Esophagus (tissue), 2 donors: Measurements from ENCODE around the gene CD164L2. TPM values are rescaled to one million over a fixed set of nuclear protein-coding genes. Genes with fewer than 3 reads are reported as not detected.

Experiments
- H3K27ac ChIP-seq, 2 donors: one replicate each; pipeline ENCODE4 v1.5.1; 2013; ENCODE audit warnings: low read depth in 2 of 2, mild to moderate bottlenecking in 2 of 2, inconsistent platforms in 1 of 2, low read length in 1 of 2, moderate library complexity in 1 of 2
- H3K27me3 ChIP-seq, 2 donors: one replicate each; pipeline ENCODE4 v1.6.1; 2013; ENCODE audit warnings: low read length in 2 of 2, control low read depth in 1 of 2, mild to moderate bottlenecking in 1 of 2; ENCODE audit not compliant: insufficient read depth in 2 of 2, control insufficient read depth in 1 of 2
- H3K36me3 ChIP-seq, 2 donors: one replicate each; pipeline ENCODE4 v1.6.1; 2013; ENCODE audit warnings: low read length in 1 of 2; ENCODE audit not compliant: control insufficient read depth in 2 of 2, insufficient read depth in 2 of 2
- H3K4me1 ChIP-seq, 2 donors: one replicate each; pipeline ENCODE4 v1.6.1; 2013; ENCODE audit warnings: low read length in 1 of 2; ENCODE audit not compliant: control insufficient read depth in 2 of 2, insufficient read depth in 2 of 2
- H3K4me3 ChIP-seq, 2 donors: one replicate each; pipeline ENCODE4 v1.5.1; 2013; ENCODE audit warnings: low read length in 2 of 2, mild to moderate bottlenecking in 2 of 2, low read depth in 1 of 2, moderate library complexity in 1 of 2
- H3K9me3 ChIP-seq, 2 donors: one replicate each; pipeline ENCODE4 v1.6.1; 2013; ENCODE audit warnings: mild to moderate bottlenecking in 2 of 2, low read depth in 1 of 2, low read length in 1 of 2, moderate library complexity in 1 of 2; ENCODE audit not compliant: control insufficient read depth in 2 of 2, insufficient read depth in 1 of 2
- WGBS, 2 donors: extraction: QIAGEN DNeasy Blood & Tissue Kit; methylation state at CpG; one replicate each; pipeline ENCODE4 v1.1.7; 2013; 5-methylcytosine and 5-hydroxymethylcytosine counted together
- polyA plus RNA-seq, 2 donors: library from polyadenylated mRNA; stranded (reverse); fragments of 200-250 nt; gene quantifications; one replicate each; pipeline ENCODE4 v1.2.3, GENCODE V29; 2013
- donor health status: healthy with polysubstance abuse.
- donor health status: Bipolar disorder and iron deficiency.

The CD164L2 gene
- polyA plus RNA-seq, 2 donors: 10.5 to 14.5 TPM

DNA sequence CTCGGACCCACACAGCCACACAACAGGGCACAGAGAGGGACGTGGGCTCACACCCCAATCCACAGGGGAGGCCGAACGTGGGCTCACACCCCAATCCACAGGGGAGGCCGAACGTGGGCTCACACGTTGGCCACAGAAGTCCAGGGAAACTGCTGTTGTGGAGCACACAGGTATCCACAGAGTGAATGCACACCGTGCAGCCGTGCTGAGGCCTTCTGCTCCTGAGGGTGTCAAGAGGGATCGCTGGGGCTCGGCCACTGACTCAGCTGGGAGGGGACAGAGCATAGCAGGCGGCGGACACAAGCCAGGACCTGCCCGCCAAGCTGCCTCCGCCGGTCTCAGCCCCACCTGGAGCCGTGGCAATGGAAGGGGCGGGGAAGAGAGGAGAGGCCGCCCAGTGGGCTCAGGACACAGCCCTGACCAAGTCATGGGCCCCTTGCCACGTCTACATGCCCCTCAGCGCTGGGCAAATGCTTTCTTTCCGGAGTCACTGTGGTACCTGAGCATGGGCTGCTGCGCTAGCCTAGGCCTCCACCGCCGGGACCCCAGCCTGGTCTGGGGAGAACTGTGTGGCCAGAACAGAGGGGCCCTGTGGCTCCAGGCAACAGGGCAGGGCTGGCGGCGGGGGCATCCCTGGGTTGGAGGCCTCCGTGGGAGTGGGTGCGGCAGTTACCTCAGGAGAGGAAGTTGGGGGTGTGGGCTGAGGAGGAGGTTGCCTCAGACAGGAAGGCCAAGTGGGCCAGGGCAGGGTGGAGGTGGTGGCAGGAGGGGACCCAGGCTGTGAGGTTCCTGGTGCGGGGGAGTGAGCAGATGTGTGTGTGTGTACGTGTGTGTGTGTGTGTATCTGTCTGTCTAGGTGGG lies 40.1 kb downstream of the CD164L2 start:
- 29 to 30% methylated on average over 26 to 31 of the region's 31 CpGs for WGBS, 2 donors
- Histone ChIP-seq H3K4me1 (peaks cover 0 to 17% of the 10 kb centered on the region in 2 donors), H3K27me3 (no peaks in the 10 kb centered on the region), H3K4me3 (peak overlapping the region; percentile 84 to 88), H3K36me3 (peaks cover 0 to 18% of the 10 kb centered on the region in 2 donors), H3K9me3 (no peaks in the 10 kb centered on the region), H3K27ac (peak overlapping the region; percentile 98 to 99)

DNA sequence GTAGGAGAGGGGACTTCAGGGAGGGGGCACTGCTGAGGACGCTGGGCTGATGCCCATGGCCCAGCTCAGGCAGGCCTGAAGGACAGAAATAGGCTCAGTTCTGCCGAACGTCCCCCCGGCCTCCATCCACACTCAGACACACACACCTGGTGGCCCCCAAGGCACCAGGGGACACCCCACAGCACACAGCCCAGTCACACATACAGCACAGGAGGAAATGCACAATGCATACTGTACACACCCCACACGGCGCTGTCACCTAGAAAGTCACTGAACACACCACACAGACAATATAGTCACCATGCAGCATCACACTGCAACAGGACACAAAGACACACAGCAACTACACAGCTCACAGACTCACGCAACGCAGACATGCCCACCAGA lies 40.7 kb downstream of the CD164L2 start:
- peak overlapping the region; percentile 98 to 99 for H3K27ac ChIP-seq
- H3K4me3 ChIP-seq: peak overlapping the region; percentile 84 to 88
- H3K4me1 ChIP-seq: peaks cover 0 to 16% of the 10 kb centered on the region in 2 donors
- H3K9me3 ChIP-seq: no peaks in the 10 kb centered on the region
- WGBS, 2 donors: 32 to 36% methylated on average over 8 of the region's 8 CpGs
- H3K36me3 ChIP-seq: peaks cover 0 to 15% of the 10 kb centered on the region in 2 donors
- no peaks in the 10 kb centered on the region for H3K27me3 ChIP-seq

DNA sequence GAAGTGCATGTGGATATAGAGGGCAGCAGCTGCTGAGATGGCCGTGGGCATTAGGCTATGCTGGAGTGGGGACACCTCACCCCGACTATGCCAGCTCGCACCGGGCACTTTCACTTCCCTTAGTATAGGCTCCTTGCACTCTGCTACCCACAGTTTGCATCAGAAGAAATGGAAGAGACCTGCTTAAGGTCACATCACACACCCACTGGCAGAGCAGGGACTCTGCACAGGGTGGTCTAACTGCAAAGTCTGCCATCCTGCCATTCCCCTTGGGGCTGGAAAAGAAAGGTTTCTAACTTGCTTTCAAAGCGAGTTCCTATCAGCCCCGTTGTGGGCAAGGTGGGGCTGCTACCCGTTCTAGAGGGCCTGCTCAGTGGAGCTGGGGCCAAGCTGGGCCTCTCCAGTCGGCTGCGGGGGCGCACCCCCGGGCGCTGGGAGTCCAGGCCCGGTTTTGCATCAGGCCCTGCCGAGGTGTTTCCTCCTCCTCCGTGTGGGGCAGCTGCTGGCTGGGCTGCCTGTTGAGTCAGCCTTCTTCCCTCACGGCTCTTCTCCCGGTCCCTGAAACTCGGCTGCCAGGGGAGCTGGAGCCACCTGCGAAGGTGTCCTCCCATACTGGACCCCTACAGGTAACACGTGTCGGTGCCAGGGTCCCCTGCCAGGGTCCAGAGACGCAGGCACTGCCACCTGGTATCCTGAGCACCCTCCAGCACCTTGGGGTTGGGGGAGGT lies 41.4 kb downstream of the CD164L2 start, which contains the start of gene SYTL1:
TSS of gene SYTL1 (plus strand) at position 498 of the 728 bp plus-strand sequence. CDS start 3,313 bp downstream, outside the sequence.
- WGBS, 2 donors: 16 to 20% methylated on average over 21 to 22 of the region's 22 CpGs

DNA sequence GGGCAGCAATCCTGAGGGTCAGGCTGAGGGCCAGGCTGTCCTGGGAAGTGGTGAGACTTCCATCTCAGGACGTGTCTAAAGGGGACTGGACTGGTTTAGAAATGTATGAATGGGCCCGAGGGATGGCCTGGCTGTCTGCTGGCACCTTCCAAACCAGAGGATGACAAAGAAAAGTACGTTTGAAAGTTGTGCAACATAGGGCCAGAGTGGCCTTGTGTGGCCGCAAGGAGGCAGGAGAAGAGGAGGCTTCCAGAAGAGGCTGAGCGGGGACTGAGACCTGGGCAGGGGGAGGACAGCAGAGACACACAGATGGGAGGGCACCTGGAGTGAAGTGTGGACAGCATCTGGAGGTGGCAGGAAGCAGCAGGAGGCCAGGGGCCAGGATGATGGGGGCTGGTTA lies 43.9 kb downstream of the CD164L2 start:
- WGBS, 2 donors: 64 to 68% methylated on average over 5 of the region's 5 CpGs
- Histone ChIP-seq H3K4me3 (no peak overlapping the region), H3K27me3 (no peaks in the 10 kb centered on the region), H3K4me1 (peaks cover 0 to 8% of the 10 kb centered on the region in 2 donors), H3K9me3 (no peaks in the 10 kb centered on the region), H3K36me3 (peaks cover 13 to 27% of the 10 kb centered on the region in 2 donors), H3K27ac (peak overlapping the region in 1 of 2 donors; percentile 24)

More for the DNA sequence above, 41.4 kb downstream of the CD164L2 start, which contains the start of gene SYTL1:
- Histone ChIP-seq H3K4me1 (peaks cover 0 to 13% of the 10 kb centered on the region in 2 donors), H3K27ac (peak within 1 kb of the TSS; percentile 98 to 99), H3K27me3 (no peaks in the 10 kb centered on the region), H3K9me3 (no peaks in the 10 kb centered on the region), H3K4me3 (peak within 1 kb of the TSS; percentile 84 to 88), H3K36me3 (peaks cover 0 to 13% of the 10 kb centered on the region in 2 donors)

DNA sequence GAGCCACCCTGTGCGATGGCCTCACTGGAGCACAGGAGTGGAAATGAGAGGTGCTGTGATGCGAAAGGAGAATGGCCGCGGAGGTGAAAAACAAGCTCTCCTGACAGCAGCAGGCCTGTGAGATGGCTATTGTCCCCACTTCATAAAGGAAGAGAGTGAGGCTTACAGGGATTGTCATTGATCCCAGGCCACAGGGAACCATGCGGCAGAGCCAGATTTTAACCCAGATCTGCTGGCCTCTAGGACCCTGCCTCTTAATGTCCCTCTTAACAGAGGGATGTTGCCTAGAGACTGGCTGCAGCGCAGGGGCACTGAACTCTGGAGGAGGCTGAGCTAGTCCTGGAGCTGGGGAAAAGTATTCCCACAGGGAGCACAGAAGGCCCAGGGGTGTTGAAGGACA lies 44.4 kb downstream of the CD164L2 start:
- 91 to 94% methylated on average over 6 of the region's 6 CpGs for WGBS, 2 donors
- H3K36me3 ChIP-seq: peaks cover 17 to 32% of the 10 kb centered on the region in 2 donors
- H3K27ac ChIP-seq: peak overlapping the region in 1 of 2 donors; percentile 24
- H3K27me3 ChIP-seq: no peaks in the 10 kb centered on the region
- no peaks in the 10 kb centered on the region for H3K9me3 ChIP-seq
- peaks cover 0 to 8% of the 10 kb centered on the region in 2 donors for H3K4me1 ChIP-seq
- no peak overlapping the region for H3K4me3 ChIP-seq

DNA sequence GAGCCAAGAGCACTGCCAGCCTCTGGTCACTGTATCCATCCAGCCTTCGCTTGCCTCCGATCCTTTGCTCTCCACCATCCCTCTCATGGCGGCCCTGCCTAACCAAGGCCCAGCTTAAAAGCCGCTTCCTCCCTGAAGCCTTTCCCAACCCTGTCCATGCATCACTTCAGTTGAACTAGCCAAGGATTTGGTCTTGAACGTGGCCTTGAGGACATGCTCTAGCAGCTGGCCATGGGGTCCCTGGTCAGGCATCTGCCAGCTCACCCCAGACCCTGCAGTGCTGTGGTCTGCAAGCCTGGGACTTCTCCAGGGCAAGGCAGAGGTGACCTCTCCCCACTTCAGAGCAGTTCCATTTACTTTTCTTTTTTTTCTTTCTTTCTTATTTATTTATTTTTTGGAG lies 46.4 kb downstream of the CD164L2 start:
- Histone ChIP-seq H3K9me3 (no peaks in the 10 kb centered on the region), H3K27me3 (no peaks in the 10 kb centered on the region), H3K4me1 (peaks cover 0 to 7% of the 10 kb centered on the region in 2 donors), H3K4me3 (no peak overlapping the region), H3K27ac (no peak overlapping the region), H3K36me3 (peaks cover 26 to 44% of the 10 kb centered on the region in 2 donors)
- 94 to 95% methylated on average over 5 of the region's 5 CpGs for WGBS, 2 donors

DNA sequence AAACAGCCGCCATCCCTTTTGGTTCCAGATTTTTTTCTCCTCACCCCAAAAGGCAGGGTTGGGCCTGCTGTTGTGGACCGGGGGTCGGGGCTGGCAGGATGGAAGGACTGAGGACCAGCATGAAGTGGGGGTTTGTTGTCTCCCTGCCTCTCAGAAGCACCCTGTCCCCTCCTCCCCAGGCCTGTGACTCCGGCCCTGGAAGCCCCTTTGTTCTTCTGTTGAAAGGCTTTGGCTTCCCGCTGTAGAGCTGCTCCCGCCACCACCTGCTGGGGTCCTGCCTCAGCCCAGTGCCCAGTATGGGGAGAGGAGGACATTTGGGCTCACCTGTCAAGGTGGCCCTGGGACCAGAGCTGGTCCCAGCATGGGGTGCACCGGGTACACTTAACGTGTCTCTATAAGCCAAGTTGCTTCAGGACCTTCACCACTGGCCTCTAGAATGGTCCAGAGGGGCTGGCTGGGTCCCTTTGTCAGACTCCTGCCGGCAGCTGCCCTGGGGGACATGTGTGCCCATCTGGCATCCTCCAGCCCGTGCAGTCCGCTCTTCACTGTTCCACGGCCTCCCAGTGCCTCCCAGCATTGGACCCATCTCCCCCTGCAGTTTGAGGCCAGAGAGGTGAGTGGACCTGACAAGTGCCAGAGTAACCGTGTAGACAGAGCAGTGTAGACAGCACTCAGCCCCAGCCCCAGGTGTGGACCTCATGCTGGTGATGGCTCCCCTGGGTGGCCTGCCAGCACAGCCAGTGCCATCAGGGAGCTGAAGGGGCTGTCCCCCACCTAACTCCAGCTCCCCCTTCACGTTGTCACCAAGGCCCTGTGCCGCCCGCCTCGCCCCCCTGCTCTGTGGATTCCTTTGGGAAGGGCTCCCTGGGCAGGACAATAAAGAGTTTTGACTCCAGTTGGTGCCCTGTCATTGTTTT lies 47.4 kb downstream of the CD164L2 start:
- WGBS, 2 donors: 92 to 94% methylated on average over 17 of the region's 17 CpGs
- H3K9me3 ChIP-seq: no peaks in the 10 kb centered on the region
- H3K27ac ChIP-seq: no peak overlapping the region
- H3K4me1 ChIP-seq: peaks cover 0 to 2% of the 10 kb centered on the region in 2 donors
- peaks cover 28 to 48% of the 10 kb centered on the region in 2 donors for H3K36me3 ChIP-seq
- H3K27me3 ChIP-seq: no peaks in the 10 kb centered on the region
- H3K4me3 ChIP-seq: no peak overlapping the region

DNA sequence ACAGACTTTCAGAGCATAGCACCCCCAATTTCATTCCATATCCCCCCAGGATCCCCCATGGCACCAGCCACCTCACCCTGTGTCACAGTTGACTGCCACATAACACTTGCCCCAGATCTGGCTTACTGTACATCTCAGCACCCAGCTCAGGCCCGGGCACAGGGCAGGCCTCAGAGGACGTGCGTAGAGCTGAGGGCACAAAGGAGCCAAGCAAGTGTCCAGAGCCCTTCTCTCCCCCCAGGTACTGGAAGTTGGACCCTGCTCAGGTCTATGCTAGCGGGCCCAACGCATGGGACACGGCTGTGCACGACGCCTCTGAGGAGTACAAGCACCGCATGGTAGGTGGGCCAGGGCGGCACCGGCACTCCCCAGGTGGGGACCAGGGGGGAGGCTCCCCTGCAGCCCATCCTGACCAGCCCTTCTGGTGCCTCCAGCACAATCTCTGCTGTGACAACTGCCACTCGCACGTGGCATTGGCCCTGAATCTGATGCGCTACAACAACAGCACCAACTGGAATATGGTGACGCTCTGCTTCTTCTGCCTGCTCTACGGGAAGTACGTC lies 49.3 kb downstream of the CD164L2 start:
- Histone ChIP-seq H3K27ac (no peak overlapping the region), H3K4me3 (no peak overlapping the region), H3K9me3 (no peaks in the 10 kb centered on the region), H3K4me1 (peaks cover 0 to 2% of the 10 kb centered on the region in 2 donors), H3K27me3 (no peaks in the 10 kb centered on the region), H3K36me3 (peaks cover 32 to 49% of the 10 kb centered on the region in 2 donors)
- WGBS, 2 donors: 91 to 92% methylated on average over 17 of the region's 17 CpGs
